ENCODE results near the gene CEP72. TPM values are rescaled to one million over a fixed set of nuclear protein-coding genes. Genes with fewer than 3 reads are reported as not detected.

CEP72 gene
- total RNA-seq, 1 experiment from 2014 or later, result 14.6 TPM

- Histone ChIP-seq H3K9ac (ENCODE audit: low read length) (no peak overlapping the region), H3K4me3 (ENCODE audit: low read length) (no peak overlapping the region), H3K36me3 (ENCODE audit: insufficient read depth, low read length) (peaks cover 40% of the 10 kb centered on the region), H4K20me1 (ENCODE audit: insufficient read depth, low read depth, low read length) (no peaks in the 10 kb centered on the region), H3K4me1 (ENCODE audit: low read length) (no peaks in the 10 kb centered on the region), H3K9me3 (ENCODE audit: low read length) (peaks cover 9% of the 10 kb centered on the region), H3K9me2 (replicated peaks; ENCODE audit: insufficient read depth, low read length) (no peaks in the 10 kb centered on the region), H3K79me2 (ENCODE audit: low read length) (peaks cover 2% of the 10 kb centered on the region; the same call in 1 of the 2 replicates), H3K27ac (ENCODE audit: low read length) (no peak overlapping the region), H3K27me3 (ENCODE audit: low read length) (no peaks in the 10 kb centered on the region), H2AFZ (ENCODE audit: low read length) (no peak overlapping the region), H3K4me2 (ENCODE audit: low read depth, low read length, poor library complexity, severe bottlenecking) (no peak overlapping the region)
- DNase-seq, result no peak
Observed at GRCh38 chr5:651296-652022, 39.3 kb downstream of the CEP72 start.

- Histone ChIP-seq H3K9me3 (ENCODE audit: low read length) (peaks cover 9% of the 10 kb centered on the region), H3K36me3 (ENCODE audit: insufficient read depth, low read length) (peaks cover 40% of the 10 kb centered on the region), H3K4me2 (ENCODE audit: low read depth, low read length, poor library complexity, severe bottlenecking) (no peak overlapping the region), H3K79me2 (ENCODE audit: low read length) (0 out of 2 replicates have a peak, but pooled peaks cover 2% of the 10 kb centered on the region), H3K27ac (ENCODE audit: low read length) (no peak overlapping the region), H3K4me1 (ENCODE audit: low read length) (no peaks in the 10 kb centered on the region), H4K20me1 (ENCODE audit: insufficient read depth, low read depth, low read length) (no peaks in the 10 kb centered on the region), H3K9me2 (replicated peaks; ENCODE audit: insufficient read depth, low read length) (no peaks in the 10 kb centered on the region), H3K27me3 (ENCODE audit: low read length) (no peaks in the 10 kb centered on the region), H3K9ac (ENCODE audit: low read length) (no peak overlapping the region), H3K4me3 (ENCODE audit: low read length) (no peak overlapping the region), H2AFZ (ENCODE audit: low read length) (no peak overlapping the region)
- no peak for DNase-seq
Observed at GRCh38 chr5:652023-652515, 39.9 kb downstream of the CEP72 start.

- Histone ChIP-seq H2AFZ (ENCODE audit: low read length) (no peak overlapping the region), H3K4me1 (ENCODE audit: low read length) (no peaks in the 10 kb centered on the region), H3K4me2 (ENCODE audit: low read depth, low read length, poor library complexity, severe bottlenecking) (no peak overlapping the region), H4K20me1 (ENCODE audit: insufficient read depth, low read depth, low read length) (no peaks in the 10 kb centered on the region), H3K9me3 (ENCODE audit: low read length) (peaks cover 4% of the 10 kb centered on the region), H3K9me2 (replicated peaks; ENCODE audit: insufficient read depth, low read length) (no peaks in the 10 kb centered on the region), H3K79me2 (ENCODE audit: low read length) (no peaks in the 10 kb centered on the region), H3K4me3 (ENCODE audit: low read length) (no peak overlapping the region), H3K9ac (ENCODE audit: low read length) (no peak overlapping the region), H3K36me3 (ENCODE audit: insufficient read depth, low read length) (peaks cover 40% of the 10 kb centered on the region), H3K27me3 (ENCODE audit: low read length) (no peaks in the 10 kb centered on the region), H3K27ac (ENCODE audit: low read length) (no peak overlapping the region)
- no peak for DNase-seq
Observed at GRCh38 chr5:652773-653350, 40.7 kb downstream of the CEP72 start.

GRCh38 chr5:654071-654778 is 42.1 kb downstream of the CEP72 start:
- H3K4me2 ChIP-seq (ENCODE audit: low read depth, low read length, poor library complexity, severe bottlenecking), result no peak overlapping the region
- H3K79me2 ChIP-seq (ENCODE audit: low read length), result no peaks in the 10 kb centered on the region
- H4K20me1 ChIP-seq (ENCODE audit: insufficient read depth, low read depth, low read length), result no peaks in the 10 kb centered on the region
- H3K9me2 ChIP-seq (replicated peaks; ENCODE audit: insufficient read depth, low read length), result no peaks in the 10 kb centered on the region
- no peak for DNase-seq
- no peaks in the 10 kb centered on the region for H3K27me3 ChIP-seq (ENCODE audit: low read length)
- no peak overlapping the region for H2AFZ ChIP-seq (ENCODE audit: low read length)
- H3K4me1 ChIP-seq (ENCODE audit: low read length), result no peaks in the 10 kb centered on the region
- no peak overlapping the region for H3K9ac ChIP-seq (ENCODE audit: low read length)
- no peak overlapping the region for H3K4me3 ChIP-seq (ENCODE audit: low read length)
- H3K9me3 ChIP-seq (ENCODE audit: low read length), result no peaks in the 10 kb centered on the region
- H3K36me3 ChIP-seq (ENCODE audit: insufficient read depth, low read length), result peaks cover 40% of the 10 kb centered on the region
- no peak overlapping the region for H3K27ac ChIP-seq (ENCODE audit: low read length)

- no peaks in the 10 kb centered on the region for H3K9me2 ChIP-seq (replicated peaks; ENCODE audit: insufficient read depth, low read length)
- no peaks in the 10 kb centered on the region for H3K9me3 ChIP-seq (ENCODE audit: low read length)
- no peaks in the 10 kb centered on the region for H4K20me1 ChIP-seq (ENCODE audit: insufficient read depth, low read depth, low read length)
- no peak overlapping the region for H3K9ac ChIP-seq (ENCODE audit: low read length)
- no peak overlapping the region for H3K27ac ChIP-seq (ENCODE audit: low read length)
- no peaks in the 10 kb centered on the region for H3K79me2 ChIP-seq (ENCODE audit: low read length)
- no peaks in the 10 kb centered on the region for H3K4me1 ChIP-seq (ENCODE audit: low read length)
- no peaks in the 10 kb centered on the region for H3K27me3 ChIP-seq (ENCODE audit: low read length)
- no peak overlapping the region for H2AFZ ChIP-seq (ENCODE audit: low read length)
- H3K36me3 ChIP-seq (ENCODE audit: insufficient read depth, low read length), result peaks cover 50% of the 10 kb centered on the region
- no peak overlapping the region for H3K4me2 ChIP-seq (ENCODE audit: low read depth, low read length, poor library complexity, severe bottlenecking)
- no peak overlapping the region for H3K4me3 ChIP-seq (ENCODE audit: low read length)
- no peak for DNase-seq
Observed at GRCh38 chr5:655406-655805, 43.3 kb downstream of the CEP72 start.

GRCh38 chr5:657570-657969 is 45.4 kb downstream of the CEP72 start:
- no peaks in the 10 kb centered on the region for H3K4me1 ChIP-seq (ENCODE audit: low read length)
- no peak overlapping the region for H3K4me3 ChIP-seq (ENCODE audit: low read length)
- H3K9me2 ChIP-seq (replicated peaks; ENCODE audit: insufficient read depth, low read length), result no peaks in the 10 kb centered on the region
- no peaks in the 10 kb centered on the region for H4K20me1 ChIP-seq (ENCODE audit: insufficient read depth, low read depth, low read length)
- no peak overlapping the region for H3K27ac ChIP-seq (ENCODE audit: low read length)
- H3K9ac ChIP-seq (ENCODE audit: low read length), result no peak overlapping the region
- H3K9me3 ChIP-seq (ENCODE audit: low read length), result no peaks in the 10 kb centered on the region
- no peak overlapping the region for H3K4me2 ChIP-seq (ENCODE audit: low read depth, low read length, poor library complexity, severe bottlenecking)
- H3K27me3 ChIP-seq (ENCODE audit: low read length), result no peaks in the 10 kb centered on the region
- H2AFZ ChIP-seq (ENCODE audit: low read length), result no peak overlapping the region
- no peaks in the 10 kb centered on the region for H3K79me2 ChIP-seq (ENCODE audit: low read length)
- peaks cover 52% of the 10 kb centered on the region for H3K36me3 ChIP-seq (ENCODE audit: insufficient read depth, low read length)
- no peak for DNase-seq

GRCh38 chr5:658103-658502 is 46.0 kb downstream of the CEP72 start:
- Histone ChIP-seq H3K9ac (ENCODE audit: low read length) (no peak overlapping the region), H3K79me2 (ENCODE audit: low read length) (no peaks in the 10 kb centered on the region), H3K27ac (ENCODE audit: low read length) (no peak overlapping the region), H3K27me3 (ENCODE audit: low read length) (no peaks in the 10 kb centered on the region), H3K4me3 (ENCODE audit: low read length) (no peak overlapping the region), H3K9me3 (ENCODE audit: low read length) (no peaks in the 10 kb centered on the region), H3K36me3 (ENCODE audit: insufficient read depth, low read length) (peaks cover 50% of the 10 kb centered on the region), H3K4me1 (ENCODE audit: low read length) (no peaks in the 10 kb centered on the region), H4K20me1 (ENCODE audit: insufficient read depth, low read depth, low read length) (no peaks in the 10 kb centered on the region), H3K9me2 (replicated peaks; ENCODE audit: insufficient read depth, low read length) (no peaks in the 10 kb centered on the region), H2AFZ (ENCODE audit: low read length) (no peak overlapping the region), H3K4me2 (ENCODE audit: low read depth, low read length, poor library complexity, severe bottlenecking) (no peak overlapping the region)
- DNase-seq, result no peak
